ENCODE results near the gene SELENOK. TPM values are rescaled to one million over a fixed set of nuclear protein-coding genes. Genes with fewer than 3 reads are reported as not detected.

The SELENOK gene
- total RNA-seq, 1 donor from 2014 or later: 32.6 TPM

DNA sequence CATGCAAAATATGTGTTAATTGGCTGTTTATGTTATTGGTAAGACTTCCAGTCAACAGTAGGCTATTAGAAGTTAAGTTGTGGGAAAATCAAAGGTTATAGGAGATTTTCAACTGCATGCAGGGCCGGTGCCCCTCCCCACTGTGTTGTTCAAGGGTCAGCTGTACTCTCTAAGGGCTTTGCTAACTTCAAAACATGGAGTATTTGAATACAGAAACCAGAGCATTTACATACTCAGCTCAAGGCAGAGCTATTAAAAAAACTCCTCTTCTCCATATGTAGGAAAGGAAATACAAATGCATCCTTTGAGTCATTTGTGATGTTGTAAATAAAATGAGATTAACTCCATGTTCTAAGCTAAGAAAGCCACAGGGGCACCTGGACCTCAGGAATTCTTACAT is 28.5 kb downstream of the SELENOK start:
- H3K4me3 Mint-ChIP-seq: no peak overlapping the region
- no peaks in the 10 kb centered on the region for H3K27me3 Mint-ChIP-seq (ENCODE audit: low read depth)
- no peak overlapping the region for H3K27ac Mint-ChIP-seq
- peaks cover 41% of the 10 kb centered on the region for H3K36me3 Mint-ChIP-seq
- H3K9me3 Mint-ChIP-seq: no peaks in the 10 kb centered on the region
- DNase-seq (ENCODE audit: low spot score in 2 of 2, unreplicated experiment in 2 of 2): no peak
- H3K4me1 Mint-ChIP-seq: no peaks in the 10 kb centered on the region
- TF ChIP-seq, protein P1, sequence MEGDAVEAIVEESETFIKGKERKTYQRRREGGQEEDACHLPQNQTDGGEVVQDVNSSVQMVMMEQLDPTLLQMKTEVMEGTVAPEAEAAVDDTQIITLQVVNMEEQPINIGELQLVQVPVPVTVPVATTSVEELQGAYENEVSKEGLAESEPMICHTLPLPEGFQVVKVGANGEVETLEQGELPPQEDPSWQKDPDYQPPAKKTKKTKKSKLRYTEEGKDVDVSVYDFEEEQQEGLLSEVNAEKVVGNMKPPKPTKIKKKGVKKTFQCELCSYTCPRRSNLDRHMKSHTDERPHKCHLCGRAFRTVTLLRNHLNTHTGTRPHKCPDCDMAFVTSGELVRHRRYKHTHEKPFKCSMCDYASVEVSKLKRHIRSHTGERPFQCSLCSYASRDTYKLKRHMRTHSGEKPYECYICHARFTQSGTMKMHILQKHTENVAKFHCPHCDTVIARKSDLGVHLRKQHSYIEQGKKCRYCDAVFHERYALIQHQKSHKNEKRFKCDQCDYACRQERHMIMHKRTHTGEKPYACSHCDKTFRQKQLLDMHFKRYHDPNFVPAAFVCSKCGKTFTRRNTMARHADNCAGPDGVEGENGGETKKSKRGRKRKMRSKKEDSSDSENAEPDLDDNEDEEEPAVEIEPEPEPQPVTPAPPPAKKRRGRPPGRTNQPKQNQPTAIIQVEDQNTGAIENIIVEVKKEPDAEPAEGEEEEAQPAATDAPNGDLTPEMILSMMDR (IDR thresholded peaks at IDR 0.05; ENCODE audit: unreplicated experiment): no peak

DNA sequence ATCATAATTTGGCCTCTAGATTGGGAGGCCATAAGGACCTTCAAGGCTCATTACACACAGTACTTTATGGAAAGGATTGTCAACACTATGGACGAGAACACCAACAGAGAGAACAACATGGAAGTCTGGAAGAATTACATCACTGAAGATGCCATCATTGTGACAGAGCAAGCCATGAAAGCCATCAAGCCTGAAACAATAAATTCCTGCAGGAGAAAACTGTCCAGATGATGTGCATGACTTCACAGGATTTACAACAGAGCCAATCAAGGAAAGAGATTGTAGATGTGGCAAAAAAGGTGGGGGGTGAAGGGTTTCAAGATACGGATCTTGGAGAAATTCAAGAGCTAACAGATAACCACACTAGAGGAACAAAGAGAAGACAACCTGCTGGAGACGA is 29.4 kb downstream of the SELENOK start:
- Mint-ChIP-seq H3K27me3 (ENCODE audit: low read depth) (no peaks in the 10 kb centered on the region), H3K4me3 (no peak overlapping the region), H3K9me3 (no peaks in the 10 kb centered on the region), H3K4me1 (no peaks in the 10 kb centered on the region), H3K36me3 (peaks cover 40% of the 10 kb centered on the region), H3K27ac (no peak overlapping the region)
- TF ChIP-seq, protein P1 (IDR thresholded peaks at IDR 0.05; ENCODE audit: unreplicated experiment): no peak
- no peak for DNase-seq (ENCODE audit: low spot score in 2 of 2, unreplicated experiment in 2 of 2)

DNA sequence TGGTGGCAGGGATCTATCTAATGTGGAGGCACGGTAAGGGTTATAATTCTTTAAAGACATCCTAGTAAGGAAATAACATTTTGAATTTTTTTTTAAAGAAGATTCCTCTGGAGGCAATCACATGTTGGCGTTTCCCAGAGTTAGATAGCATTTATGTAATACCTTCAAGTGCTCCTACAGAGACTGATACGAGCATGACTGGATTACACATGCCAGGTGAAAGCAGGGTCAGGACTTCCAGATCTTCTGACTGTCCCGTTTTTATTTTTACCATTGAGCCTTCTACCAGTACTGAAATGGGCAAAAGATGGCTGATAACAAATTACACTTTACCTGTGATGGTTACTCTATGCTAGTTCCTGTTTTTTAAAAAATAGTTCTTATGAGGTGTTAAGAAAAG is 31.5 kb downstream of the SELENOK start:
- Mint-ChIP-seq H3K27me3 (ENCODE audit: low read depth) (no peaks in the 10 kb centered on the region), H3K27ac (no peak overlapping the region), H3K4me1 (no peaks in the 10 kb centered on the region), H3K36me3 (peaks cover 37% of the 10 kb centered on the region), H3K9me3 (no peaks in the 10 kb centered on the region), H3K4me3 (no peak overlapping the region)
- TF ChIP-seq, protein P1 (IDR thresholded peaks at IDR 0.05; ENCODE audit: unreplicated experiment): no peak
- no peak for DNase-seq (ENCODE audit: low spot score in 2 of 2, unreplicated experiment in 2 of 2)

DNA sequence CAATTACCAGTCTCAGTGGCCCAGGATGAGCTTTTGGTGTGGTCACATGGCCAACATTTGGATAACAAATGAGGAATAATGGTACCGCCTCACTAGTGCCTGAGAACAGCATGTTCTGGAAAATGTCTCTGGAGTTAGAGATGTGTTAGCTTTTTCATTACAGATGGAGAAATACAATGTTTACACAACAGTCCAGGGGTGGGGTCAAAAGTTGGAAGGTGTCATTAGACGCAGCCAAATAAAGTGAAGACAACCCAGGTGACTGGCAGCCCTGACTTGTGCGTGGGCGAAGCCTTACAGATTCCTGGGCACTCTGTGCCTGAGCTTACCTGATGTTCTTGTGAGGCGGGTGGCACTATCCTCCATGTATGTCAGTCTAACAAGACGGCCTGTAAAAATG is 32.5 kb downstream of the SELENOK start:
- DNase-seq (ENCODE audit: low spot score in 2 of 2, unreplicated experiment in 2 of 2): no peak
- Mint-ChIP-seq H3K27ac (no peak overlapping the region), H3K4me1 (no peaks in the 10 kb centered on the region), H3K36me3 (peaks cover 29% of the 10 kb centered on the region), H3K27me3 (ENCODE audit: low read depth) (no peaks in the 10 kb centered on the region), H3K4me3 (no peak overlapping the region), H3K9me3 (no peaks in the 10 kb centered on the region)
- TF ChIP-seq, protein P1 (IDR thresholded peaks at IDR 0.05; ENCODE audit: unreplicated experiment): no peak

DNA sequence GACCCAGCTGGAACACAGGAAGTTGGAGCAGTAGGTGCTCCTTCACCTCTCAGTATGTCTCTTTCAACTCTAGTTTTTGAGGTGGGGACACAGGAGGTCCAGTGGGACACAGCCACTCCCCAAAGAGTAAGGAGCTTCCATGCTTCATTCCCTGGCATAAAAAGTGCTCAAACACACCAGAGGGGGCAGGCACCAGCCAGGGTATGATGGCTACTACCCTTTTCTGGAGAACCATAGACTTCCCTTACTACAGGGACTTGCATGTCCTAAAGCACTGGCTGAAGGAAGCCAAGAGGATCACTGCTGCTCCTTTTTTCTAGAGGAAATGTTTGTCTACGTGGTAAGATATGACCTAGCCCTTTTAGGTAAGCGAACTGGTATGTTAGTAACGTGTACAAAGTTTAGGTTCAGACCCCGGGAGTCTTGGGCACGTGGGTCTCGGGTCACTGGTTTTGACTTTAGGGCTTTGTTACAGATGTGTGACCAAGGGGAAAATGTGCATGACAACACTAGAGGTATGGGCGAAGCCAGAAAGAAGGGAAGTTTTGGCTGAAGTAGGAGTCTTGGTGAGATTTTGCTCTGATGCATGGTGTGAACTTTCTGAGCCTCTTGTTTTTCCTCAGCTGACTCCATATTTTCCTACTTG is 33.4 kb downstream of the SELENOK start:
- no peaks in the 10 kb centered on the region for H3K27me3 Mint-ChIP-seq (ENCODE audit: low read depth)
- peaks cover 25% of the 10 kb centered on the region for H3K36me3 Mint-ChIP-seq
- TF ChIP-seq, protein P1 (IDR thresholded peaks at IDR 0.05; ENCODE audit: unreplicated experiment): no peak
- H3K4me3 Mint-ChIP-seq: no peak overlapping the region
- H3K27ac Mint-ChIP-seq: no peak overlapping the region
- no peaks in the 10 kb centered on the region for H3K4me1 Mint-ChIP-seq
- no peaks in the 10 kb centered on the region for H3K9me3 Mint-ChIP-seq
- no peak for DNase-seq (ENCODE audit: low spot score in 2 of 2, unreplicated experiment in 2 of 2)

DNA sequence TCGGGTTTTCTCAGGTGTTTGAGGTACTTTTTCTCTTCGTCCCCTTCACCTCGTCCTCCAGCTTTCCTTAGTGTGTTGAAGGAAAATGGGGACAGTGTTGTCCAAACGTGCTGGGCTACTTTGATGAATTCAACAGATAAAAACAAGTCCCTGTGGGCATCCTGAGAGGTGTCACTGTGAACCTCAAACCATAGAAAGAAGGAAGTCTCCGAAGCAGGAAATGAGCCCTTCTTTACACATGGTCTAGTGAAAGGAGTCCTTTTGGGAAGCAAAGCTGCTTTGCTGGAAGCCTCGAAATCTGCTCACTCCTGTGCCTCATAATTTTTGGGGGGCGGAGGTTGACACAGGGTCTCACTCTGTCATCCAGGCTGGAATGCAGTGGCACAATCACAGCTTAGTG is 34.7 kb downstream of the SELENOK start:
- no peaks in the 10 kb centered on the region for H3K4me1 Mint-ChIP-seq
- no peak overlapping the region for H3K27ac Mint-ChIP-seq

More for the DNA sequence above, 34.7 kb downstream of the SELENOK start:
- Mint-ChIP-seq H3K27me3 (ENCODE audit: low read depth) (no peaks in the 10 kb centered on the region), H3K9me3 (no peaks in the 10 kb centered on the region), H3K36me3 (peaks cover 14% of the 10 kb centered on the region), H3K4me3 (no peak overlapping the region)
- no peak for DNase-seq (ENCODE audit: low spot score in 2 of 2, unreplicated experiment in 2 of 2)
- TF ChIP-seq, protein P1 (IDR thresholded peaks at IDR 0.05; ENCODE audit: unreplicated experiment): no peak
